SW 1271 (cell line): Measurements from ENCODE around the gene ULBP2.
"Not testable (repeated sequence)": the region's sequence is repeated elsewhere in the genome, so short reads cannot be mapped to it uniquely, and the experiment has no call there.

Experiments
- DNase-seq, 2 experiments: peaks; one replicate each; lab custom pipeline; 2025; lab: John Stamatoyannopoulos, UW

ULBP2 gene

DNA sequence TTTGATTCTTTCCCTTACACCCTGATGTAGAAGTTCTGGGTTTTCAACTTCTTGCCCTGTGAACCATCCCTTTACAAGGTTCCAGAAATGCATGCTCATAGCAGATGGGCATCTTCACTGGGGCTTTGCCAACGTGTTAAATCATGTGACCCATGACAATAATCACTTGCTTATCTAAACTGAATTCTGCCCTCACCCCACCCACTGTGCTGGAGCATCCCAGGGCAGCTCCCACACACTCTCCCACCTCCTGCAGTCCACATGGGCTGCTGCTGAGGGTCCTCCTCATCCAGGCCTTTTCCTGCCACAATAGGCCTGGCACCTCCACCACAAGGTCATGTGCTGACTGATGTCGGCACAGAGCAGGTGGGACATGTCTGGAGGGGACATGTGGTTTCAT lies 26.2 kb downstream of the ULBP2 start:
- DNase-seq = not testable (repeated sequence)

DNA sequence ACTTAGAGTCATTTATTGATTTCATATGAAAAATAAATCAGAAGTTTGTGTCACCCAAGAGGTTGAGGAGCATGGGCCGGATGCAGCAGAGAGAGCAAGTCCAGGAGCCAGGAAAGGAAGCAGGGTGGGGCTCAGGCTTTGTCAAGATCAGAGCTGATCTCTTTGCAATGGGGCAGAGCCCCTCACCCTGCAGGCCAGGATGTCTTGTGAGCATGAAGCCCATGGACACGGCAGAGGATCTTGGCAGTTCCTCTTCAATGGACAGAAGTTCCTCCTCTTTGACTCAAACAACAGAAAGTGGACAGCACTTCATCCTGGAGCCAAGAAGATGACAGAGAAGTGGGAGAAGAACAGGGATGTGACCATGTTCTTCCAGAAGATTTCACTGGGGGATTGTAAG lies 27.1 kb downstream of the ULBP2 start:
- not testable (repeated sequence) for DNase-seq

DNA sequence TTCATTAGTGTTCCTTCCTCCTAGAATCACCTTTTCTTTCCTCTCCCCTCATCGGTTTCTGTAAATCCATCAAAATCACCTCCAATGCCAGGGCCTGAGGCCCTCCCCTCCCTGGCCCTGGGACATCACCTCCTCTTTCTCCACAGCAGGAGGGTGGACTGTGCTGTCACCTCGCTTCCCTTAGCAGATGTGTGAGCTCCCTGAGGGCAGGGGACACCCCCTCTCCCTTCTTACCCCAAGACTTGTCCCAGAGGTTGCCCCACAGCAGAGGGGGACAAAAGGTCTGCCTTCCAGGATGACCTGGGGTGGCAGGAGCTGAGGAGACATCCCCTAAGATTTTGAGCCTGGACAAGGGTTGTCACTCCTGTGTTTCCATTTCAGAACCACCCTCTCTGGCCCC lies 27.8 kb downstream of the ULBP2 start:
- no peak for DNase-seq

DNA sequence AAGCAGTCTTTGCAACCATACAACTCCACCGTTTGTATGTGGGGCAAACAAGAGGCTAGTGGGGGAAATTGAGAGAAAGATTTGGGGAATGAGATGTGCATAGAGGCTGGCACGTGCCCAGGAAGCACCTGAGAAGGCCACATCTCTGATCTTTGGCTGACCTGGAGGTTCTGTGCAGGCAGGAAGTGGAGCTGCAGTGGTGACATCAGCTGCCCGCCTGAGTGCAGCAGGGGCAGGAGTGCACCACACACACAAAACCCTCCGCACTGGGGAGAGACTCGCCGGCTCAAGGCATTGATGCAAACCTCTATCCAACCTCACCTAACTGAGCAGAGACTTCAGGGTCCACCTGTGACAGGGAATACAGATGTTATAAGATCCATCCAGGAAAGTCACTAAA lies 32.6 kb downstream of the ULBP2 start:
- not testable (repeated sequence) for DNase-seq

DNA sequence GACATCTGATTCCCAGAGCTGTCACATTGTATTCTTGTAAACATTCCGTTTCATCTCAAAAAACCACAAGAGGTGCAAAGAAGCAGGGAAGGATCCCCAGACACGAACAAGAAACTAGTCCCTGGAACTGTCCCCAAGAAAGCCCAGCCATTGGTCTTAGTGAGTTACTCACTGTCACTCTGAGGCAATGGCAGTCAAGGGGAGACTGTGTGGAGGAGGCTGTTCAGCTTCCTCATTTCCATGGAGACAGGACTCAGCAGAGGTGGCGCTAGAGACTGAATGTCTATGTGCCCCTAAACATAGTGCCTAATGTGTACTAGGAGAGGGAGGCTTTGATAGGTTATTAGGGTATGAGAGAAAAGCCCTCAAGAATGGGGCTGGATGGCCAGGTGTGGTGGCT lies 33.0 kb downstream of the ULBP2 start:
- DNase-seq = no peak

DNA sequence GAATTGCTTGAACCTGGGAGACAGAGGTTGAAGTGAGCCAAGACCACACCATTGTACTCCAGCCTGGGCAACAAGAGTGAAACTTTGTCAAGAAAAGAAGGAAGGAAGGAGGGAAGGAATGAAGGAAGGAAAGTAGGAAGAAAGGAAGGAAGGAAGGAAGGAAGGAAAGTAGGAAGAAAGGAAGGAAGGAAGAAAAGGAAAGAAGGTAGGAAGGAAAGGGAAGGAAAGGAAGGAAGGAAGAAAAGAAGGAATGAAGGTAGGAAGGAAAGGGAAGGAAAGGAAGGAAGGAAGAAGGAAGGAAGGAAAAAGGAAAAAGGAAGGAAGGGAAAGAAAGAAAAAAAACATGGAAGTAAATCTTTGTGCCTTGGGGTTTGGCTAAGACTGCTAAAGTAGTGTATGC lies 33.6 kb downstream of the ULBP2 start:
- no peak for DNase-seq

DNA sequence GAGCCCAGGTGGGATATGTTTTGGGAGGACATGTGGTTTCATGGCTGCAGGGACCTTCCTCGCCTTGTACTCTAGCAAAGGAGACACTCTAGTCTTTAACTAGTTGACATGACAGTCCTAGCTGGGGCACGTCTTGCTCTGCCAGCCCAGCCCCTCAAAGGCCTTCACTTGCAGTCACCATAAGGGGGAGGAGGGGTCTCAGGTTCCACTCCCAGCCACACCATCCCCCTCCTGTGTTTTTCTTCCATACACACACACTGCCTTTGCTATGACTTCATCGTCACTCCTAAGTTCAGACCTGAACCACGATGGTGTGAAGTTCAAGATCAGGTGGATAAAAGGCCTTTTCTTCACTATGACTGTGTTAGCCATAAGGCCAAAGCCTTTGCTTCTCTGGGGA lies 35.4 kb downstream of the ULBP2 start:
- no peak for DNase-seq

DNA sequence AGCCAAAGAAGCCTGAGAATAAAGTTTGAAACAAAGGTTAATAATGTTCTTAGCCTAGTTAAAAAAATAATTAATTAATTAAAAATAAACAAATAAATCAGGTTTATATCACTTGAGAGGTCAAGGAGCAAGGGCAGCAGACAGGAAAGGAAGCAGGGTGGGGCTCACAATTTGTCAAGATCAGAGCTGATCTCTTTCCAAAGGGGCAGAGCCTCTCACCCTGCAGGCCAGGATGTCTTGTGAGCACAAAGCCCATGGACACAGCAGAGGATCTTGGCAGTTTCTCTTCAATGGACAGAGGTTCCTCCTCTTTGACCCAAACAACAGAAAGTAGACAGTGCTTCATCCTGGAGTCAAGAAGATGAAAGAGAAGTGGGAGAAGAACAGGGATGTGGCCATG lies 36.8 kb downstream of the ULBP2 start:
- DNase-seq = no peak

DNA sequence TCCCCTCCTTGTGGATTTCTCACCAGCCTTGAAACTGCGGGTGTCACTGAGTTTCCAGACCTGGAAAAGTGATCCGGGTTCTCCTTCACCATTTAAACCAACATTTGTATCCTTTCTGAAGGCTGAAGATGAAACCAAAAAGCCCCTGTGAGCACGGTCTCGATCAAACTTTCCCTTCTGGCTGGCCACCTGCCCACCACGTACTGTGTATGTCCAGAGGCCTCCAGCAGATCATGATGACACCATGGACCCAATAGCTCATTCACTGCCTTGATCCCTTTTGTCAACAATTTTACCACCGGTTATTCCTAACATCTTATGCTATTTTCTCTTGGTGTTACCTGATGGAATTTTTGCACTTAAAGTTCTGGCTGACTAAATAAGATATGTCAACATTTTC lies 37.5 kb downstream of the ULBP2 start:
- no peak for DNase-seq

DNA sequence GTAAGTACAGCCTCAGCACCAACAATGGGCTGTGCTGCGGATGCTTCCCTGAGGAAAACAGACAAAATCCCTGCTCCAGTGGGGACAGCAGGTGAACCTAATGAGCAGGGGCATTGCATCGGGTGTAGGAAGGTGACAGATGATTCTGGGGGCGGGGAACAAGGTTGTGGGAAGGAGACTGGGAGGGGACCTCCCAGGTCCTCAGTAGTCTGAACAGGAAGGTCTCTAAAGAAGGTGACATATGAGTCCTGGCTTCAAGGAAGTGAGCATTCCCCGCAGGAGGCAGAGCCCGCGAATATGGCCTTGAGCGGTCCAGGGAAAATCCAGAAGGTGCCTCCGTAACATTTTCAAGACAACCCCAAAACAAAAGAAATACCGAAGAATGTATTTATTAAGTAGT lies 41.3 kb downstream of the ULBP2 start:
- no peak for DNase-seq

DNA sequence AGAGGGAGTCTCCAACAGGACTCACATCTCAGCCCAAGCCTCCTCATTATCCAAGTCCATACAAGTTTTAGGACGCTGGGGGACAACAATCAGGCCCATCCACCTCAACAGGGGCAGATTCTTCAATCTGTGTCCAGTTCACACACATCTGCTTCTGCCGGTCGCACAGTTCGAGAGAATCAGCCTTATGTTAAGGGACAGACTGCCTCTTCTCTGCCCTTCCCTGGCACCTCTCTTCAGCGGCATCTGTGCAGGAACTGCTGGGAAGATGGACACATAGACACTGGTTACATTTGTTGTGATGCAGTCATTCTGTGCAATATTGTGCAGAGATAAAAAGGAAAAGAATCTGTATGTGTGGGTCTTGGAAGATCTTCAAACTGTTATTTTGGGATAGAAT lies 43.0 kb downstream of the ULBP2 start:
- no peak for DNase-seq

DNA sequence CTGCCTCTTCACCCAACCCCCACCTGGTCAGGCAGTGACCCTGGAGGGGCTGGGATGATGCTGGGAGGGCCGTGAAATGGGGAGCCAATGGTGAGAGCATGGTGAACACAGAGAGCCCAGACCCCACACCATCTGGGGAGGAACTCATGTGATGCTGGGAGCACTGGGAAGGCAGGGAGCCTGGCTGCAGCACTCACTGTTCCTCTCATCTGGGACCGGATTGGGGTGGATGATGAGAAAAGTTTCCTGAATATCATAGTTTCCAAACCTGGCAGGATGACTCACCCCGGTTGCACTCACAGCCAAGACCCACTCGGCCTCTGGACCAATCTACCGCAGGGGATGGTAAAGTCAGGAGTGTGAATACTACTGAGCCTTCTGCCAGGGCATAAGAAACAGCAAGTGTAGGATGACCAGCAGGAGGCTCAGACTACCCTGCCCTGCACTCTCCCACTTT lies 43.7 kb downstream of the ULBP2 start:
- DNase-seq = no peak

DNA sequence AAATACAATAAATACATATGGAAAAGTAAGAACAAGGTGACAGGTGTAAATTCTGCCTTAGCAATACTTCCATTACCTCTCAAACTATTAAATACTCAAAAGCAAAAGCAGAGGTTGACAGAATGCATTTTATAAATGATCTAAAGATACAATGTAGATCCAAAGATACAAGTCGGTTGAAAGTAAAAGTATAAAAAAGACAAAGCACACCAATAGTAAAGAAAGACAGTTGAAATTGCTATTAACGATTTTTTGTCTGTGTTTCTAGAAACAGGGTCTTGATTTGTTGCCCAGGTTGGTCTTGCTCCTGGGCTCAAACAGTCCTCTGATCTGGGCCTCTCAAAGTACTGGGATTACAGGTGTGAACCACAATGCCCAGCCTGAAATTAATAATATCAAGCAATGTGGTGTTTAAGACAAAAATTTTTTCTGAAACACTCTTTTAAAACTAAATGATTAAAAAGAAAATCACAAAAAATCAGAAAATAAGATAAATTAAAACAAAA lies 45.8 kb downstream of the ULBP2 start:
- DNase-seq = no peak

DNA sequence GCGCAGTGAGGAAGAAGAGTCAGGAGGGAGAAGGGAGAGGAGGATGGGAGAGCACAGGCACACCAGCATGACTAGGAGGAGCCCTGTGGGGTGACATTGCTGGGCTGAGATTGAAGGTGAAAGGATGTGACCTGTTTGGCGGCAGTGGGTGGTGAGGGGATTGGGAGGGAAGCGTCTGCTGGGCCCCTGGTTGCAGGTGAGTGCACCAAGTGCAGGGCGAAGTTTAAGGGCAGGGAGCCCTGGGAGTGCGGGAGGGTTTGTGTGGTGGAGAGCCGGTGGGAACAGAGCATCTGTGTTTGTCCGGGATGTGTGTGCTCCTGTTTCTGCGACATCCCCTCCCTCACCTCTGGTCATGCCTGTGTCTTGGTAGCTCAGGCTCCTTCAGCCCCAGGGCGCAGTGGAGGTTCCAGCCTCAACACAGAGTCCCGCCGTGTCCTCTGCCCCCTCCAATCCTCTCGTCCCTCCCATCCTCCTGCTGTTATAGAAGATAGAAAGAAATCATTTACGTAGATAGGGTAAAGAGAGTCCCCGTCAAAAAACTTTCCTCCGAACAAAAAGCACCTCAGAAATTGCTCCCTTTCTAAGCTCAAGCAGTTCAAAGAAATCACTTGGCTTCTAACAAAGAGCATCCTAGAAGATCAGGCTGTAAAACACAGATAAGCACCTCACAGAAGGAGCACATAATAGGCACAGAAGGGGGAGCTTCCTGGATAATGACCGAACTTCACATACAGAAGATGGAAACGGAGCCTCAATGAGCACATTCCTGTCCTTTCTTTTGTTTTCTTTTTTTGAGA lies 46.9 kb downstream of the ULBP2 start:
- DNase-seq = no peak

DNA sequence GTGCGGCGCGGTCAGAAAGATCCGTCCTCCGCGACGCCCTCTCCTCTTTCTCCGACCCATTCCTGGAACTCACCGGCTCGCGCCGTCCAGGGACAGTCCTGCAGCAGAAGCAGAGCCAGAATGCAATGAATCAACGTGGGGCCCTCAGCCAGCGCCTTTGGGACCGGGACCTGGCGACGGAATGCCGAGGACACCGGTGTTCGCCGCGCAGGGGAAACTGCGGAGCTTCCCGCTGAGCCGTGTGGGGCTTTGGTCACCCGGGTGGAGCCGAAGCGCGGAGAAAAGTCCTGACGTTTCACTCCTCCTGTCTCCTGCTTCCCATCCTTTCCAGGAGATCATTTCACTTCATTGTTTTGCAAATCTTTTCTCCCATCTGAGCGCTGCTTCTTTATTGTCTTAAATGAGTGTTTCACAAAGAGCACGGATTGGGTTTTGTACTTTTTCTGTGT lies 48.4 kb downstream of the ULBP2 start:
- DNase-seq = no peak

DNA sequence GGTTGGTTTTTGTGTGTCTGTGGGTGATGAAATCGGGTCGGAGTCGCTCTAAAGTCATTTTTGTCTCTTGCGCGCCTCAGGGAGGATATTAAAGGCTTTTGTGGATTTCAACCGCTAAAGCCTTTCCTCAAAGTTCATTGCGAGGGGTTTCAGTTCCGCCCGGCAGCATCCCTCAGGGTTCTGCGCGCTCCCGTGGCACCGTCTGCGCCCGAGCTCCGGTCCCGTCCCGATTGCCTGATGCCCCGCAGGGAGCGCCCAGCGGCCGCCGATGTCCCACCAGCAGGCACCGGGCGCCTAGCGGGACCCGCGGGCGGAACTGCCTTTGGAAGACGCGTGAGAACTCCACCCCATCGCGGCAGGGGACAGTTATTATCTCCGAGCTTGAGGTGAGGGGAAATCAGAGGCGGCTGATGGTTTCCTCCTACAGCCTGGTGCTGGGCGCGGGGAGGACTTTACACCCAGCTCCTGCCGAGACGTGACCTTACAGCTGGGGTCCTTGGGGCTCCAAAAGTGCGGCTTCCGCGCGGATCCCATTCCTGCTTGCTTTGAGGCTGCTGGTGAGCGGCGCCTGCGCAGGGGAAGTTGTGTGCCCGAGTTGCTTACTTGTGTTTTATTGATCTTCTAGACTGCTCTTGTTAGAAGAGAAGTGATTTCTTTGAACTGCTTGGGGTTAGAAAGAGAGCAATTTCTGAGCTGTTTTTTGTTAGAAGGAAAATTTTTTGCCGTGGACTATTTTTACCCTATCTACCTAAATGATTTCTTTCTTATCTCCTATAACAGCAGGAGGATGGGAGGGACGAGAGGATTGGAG lies 49.1 kb downstream of the ULBP2 start:
- DNase-seq = no peak

DNA sequence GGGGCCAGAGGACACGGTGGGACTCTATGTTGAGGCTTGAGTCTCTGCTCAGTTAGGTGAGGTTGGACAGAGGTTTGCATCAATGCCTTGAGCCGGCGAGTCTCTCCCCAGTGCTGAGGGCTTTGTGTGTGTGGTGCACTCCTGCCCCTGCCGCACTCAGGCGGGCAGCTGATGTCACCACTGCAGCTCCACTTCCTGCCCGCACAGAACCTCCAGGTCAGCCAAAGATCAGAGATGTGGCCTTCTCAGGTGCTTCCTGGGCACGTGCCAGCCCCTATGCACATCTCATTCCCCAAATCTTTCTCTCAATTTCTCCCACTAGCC lies 49.6 kb downstream of the ULBP2 start:
- not testable (repeated sequence) for DNase-seq

DNA sequence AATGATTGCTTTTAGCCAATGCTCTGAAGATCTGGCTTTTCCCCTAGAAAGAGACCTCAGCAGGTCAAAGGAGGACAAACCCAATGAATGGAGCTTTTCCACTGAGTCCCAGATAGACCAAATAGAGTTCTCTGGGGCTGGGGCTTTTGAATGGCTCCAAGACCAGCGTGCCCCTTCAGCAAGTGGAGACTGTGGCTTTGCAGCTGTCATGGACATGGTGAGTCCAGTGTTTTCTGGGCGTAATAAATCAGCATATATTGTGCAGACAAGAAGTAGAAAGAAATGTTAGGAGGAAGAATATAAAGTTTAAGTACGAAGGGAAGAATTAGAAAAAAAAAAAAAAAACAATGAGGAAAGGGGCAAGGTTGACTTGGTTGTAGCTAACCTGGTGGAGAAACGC lies 50.0 kb downstream of the ULBP2 start:
- no peak for DNase-seq

DNA sequence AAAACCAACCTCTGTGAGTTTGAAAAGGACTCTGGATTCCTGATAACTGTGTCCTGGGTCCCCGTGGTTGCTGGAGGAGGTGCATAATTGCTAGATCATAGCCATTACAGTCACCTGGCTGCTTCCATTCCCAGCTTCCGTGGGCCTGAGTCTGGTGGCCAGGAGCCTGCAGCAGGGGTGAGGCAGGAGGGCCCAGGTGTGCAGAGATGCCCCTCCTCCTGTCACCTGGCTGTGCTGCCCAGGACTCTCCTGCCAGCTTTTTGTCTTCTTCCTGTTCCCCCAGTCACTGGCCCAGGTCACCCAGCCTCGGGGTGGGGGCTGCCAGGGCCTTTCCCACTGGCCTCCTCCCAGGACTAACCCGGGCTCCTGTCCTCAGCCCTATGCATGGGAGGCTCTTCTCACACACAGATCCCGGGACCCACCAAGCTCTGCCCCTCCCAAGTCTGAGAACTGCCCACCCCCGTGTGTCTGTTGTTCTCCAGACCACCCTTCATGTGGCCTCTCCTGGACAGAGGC lies 53.5 kb downstream of the ULBP2 start:
- DNase-seq = no peak

DNA sequence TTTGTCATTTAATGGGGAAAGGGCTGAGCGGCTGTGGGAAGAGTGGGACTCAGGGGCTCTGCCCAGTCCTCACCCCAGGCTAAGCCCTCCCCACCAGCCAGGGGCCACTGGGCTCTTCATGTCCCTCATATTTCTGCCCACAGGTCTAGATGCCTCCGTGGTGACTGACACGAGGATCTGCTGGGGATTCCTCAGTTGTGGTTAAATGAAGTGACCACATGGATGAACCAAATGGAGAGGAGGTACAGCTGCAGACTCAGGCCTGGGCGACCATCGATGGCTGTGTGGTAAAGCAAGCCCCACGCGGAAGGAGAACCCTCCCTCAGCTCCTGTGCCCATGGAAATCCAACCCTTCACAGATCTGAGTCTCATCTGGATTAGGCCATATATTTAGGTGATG lies 54.2 kb downstream of the ULBP2 start:
- DNase-seq = no peak
